ENCODE measurements around the gene RXFP2.

The RXFP2 gene

DNA sequence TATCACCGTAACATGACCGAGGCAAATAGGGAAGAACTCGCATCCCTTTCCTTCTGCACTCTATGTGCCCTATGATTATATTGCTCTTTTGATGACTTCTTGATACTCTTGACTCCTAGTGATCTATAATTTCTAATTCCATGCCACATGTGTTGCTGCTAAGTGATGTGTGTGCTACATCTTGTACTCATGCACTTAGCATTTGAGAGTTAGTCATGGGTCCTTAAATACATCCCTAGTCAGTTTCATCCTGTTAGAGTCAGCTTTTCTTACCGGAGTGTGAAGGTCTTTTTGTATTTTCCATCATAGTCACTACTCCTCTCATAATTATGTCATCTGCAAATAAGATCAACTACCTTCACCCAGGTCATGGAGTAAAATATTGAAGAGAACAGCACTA, 30.2 kb downstream of the RXFP2 start:
- no peak for TF ChIP-seq ZFP41 (tag by site-specific recombination; IDR thresholded peaks at IDR 0.05; ENCODE audit: borderline replicate concordance)
- no peak for TF ChIP-seq ZNF169 (tag by site-specific recombination; IDR thresholded peaks at IDR 0.05)
- TF ChIP-seq ZNF501 (tag by site-specific recombination; IDR thresholded peaks at IDR 0.05): no peak
- Histone ChIP-seq H3K4me1 (ENCODE audit: control insufficient read depth, insufficient read depth, low read length) (no peaks in the 10 kb centered on the region), H3K36me3 (ENCODE audit: control insufficient read depth in 2 of 2, insufficient read depth in 1 of 2, low read length in 2 of 2) (no peaks in the 10 kb centered on the region), H3K9me3 (ENCODE audit: control insufficient read depth, insufficient read depth, low read depth, low read length) (no peaks in the 10 kb centered on the region), H3K27ac (ENCODE audit: extremely low read depth, low read depth, low read length) (no peak overlapping the region), H3K4me3 (ENCODE audit: low read depth, low read length) (no peak overlapping the region)
- POLR2A ChIA-PET: no interaction called here
- CTCF ChIA-PET: no interaction called here

DNA sequence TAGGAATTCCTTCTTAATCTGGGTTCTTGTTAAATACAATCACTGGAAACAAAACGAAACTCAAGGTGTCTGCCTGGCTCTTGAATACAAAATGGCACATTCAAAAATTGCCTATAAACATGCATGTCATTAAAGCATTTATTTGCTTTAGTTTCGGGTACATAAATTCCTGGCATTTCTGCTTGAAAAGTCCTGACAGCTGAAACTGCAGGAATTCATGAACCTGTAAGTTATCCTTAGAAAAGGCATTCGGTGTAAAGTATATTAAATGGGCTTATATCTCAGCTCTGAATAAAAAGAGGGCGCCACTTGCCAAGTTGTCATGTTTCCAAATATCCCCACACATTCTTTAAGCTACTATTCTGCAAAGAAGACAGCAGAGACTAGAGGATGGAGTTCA, 32.9 kb downstream of the RXFP2 start:
- Histone ChIP-seq H3K36me3 (ENCODE audit: control insufficient read depth in 2 of 2, insufficient read depth in 1 of 2, low read length in 2 of 2) (no peaks in the 10 kb centered on the region), H3K27ac (ENCODE audit: extremely low read depth, low read depth, low read length) (no peak overlapping the region), H3K4me3 (ENCODE audit: low read depth, low read length) (no peak overlapping the region), H3K9me3 (ENCODE audit: control insufficient read depth, insufficient read depth, low read depth, low read length) (no peaks in the 10 kb centered on the region), H3K4me1 (ENCODE audit: control insufficient read depth, insufficient read depth, low read length) (no peaks in the 10 kb centered on the region)
- ChIA-PET CTCF (interaction anchor here (1.2 kb wide), 1 partner anchor 10 kb away, joined by 3 read pairs; no protein-coding TSS in a partner anchor), POLR2A (no interaction called here)
- TF ChIP-seq ZNF621 (tag by site-specific recombination; IDR thresholded peaks at IDR 0.05) (no peak), MZF1 (tag by site-specific recombination; IDR thresholded peaks at IDR 0.05; ENCODE audit: borderline replicate concordance) (no peak), ZNF426 (tag by site-specific recombination; IDR thresholded peaks at IDR 0.05) (no peak), OSR2 (tag by site-specific recombination; IDR thresholded peaks at IDR 0.05) (no peak), ZNF157 (tag by site-specific recombination; IDR thresholded peaks at IDR 0.05) (no peak), ZNF140 (tag by site-specific recombination; IDR thresholded peaks at IDR 0.05) (no peak)
- TF ChIP-seq, protein P1, sequence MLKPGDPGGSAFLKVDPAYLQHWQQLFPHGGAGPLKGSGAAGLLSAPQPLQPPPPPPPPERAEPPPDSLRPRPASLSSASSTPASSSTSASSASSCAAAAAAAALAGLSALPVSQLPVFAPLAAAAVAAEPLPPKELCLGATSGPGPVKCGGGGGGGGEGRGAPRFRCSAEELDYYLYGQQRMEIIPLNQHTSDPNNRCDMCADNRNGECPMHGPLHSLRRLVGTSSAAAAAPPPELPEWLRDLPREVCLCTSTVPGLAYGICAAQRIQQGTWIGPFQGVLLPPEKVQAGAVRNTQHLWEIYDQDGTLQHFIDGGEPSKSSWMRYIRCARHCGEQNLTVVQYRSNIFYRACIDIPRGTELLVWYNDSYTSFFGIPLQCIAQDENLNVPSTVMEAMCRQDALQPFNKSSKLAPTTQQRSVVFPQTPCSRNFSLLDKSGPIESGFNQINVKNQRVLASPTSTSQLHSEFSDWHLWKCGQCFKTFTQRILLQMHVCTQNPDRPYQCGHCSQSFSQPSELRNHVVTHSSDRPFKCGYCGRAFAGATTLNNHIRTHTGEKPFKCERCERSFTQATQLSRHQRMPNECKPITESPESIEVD (tag by site-specific recombination; IDR thresholded peaks at IDR 0.05): no peak

- POLR2A ChIA-PET: no interaction called here
- no peak overlapping the region for H3K27ac ChIP-seq (ENCODE audit: extremely low read depth, low read depth, low read length)
- no peaks in the 10 kb centered on the region for H3K4me1 ChIP-seq (ENCODE audit: control insufficient read depth, insufficient read depth, low read length)
- TF ChIP-seq ZNF239 (tag by site-specific recombination; IDR thresholded peaks at IDR 0.05) (no peak), ZNF560 (tag by site-specific recombination; IDR thresholded peaks at IDR 0.05; ENCODE audit: borderline replicate concordance) (no peak), ZNF518A (tag by site-specific recombination; conservative IDR thresholded peaks at IDR 0.05; ENCODE audit: low read depth) (no peak), ZNF24 (tag by site-specific recombination; IDR thresholded peaks at IDR 0.05) (no peak), SETDB1 (IDR thresholded peaks at IDR 0.05; ENCODE audit: insufficient read length, low read length) (no peak), ZSCAN23 (tag by site-specific recombination; IDR thresholded peaks at IDR 0.05) (no peak), KLF16 (tag by site-specific recombination; IDR thresholded peaks at IDR 0.05) (no peak), ZNF529 (tag by site-specific recombination; IDR thresholded peaks at IDR 0.05; ENCODE audit: insufficient replicate concordance) (no peak)
- TF ChIP-seq, protein P2, sequence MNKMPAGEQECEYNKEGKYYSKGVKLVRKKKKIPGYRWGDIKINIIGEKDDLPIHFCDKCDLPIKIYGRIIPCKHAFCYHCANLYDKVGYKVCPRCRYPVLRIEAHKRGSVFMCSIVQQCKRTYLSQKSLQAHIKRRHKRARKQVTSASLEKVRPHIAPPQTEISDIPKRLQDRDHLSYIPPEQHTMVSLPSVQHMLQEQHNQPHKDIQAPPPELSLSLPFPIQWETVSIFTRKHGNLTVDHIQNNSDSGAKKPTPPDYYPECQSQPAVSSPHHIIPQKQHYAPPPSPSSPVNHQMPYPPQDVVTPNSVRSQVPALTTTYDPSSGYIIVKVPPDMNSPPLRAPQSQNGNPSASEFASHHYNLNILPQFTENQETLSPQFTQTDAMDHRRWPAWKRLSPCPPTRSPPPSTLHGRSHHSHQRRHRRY (tag by site-specific recombination; IDR thresholded peaks at IDR 0.05): no peak
- TF ChIP-seq, protein P3, sequence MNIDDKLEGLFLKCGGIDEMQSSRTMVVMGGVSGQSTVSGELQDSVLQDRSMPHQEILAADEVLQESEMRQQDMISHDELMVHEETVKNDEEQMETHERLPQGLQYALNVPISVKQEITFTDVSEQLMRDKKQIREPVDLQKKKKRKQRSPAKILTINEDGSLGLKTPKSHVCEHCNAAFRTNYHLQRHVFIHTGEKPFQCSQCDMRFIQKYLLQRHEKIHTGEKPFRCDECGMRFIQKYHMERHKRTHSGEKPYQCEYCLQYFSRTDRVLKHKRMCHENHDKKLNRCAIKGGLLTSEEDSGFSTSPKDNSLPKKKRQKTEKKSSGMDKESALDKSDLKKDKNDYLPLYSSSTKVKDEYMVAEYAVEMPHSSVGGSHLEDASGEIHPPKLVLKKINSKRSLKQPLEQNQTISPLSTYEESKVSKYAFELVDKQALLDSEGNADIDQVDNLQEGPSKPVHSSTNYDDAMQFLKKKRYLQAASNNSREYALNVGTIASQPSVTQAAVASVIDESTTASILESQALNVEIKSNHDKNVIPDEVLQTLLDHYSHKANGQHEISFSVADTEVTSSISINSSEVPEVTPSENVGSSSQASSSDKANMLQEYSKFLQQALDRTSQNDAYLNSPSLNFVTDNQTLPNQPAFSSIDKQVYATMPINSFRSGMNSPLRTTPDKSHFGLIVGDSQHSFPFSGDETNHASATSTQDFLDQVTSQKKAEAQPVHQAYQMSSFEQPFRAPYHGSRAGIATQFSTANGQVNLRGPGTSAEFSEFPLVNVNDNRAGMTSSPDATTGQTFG (tag by site-specific recombination; IDR thresholded peaks at IDR 0.05; ENCODE audit: borderline replicate concordance): no peak
- TF ChIP-seq, protein P4, sequence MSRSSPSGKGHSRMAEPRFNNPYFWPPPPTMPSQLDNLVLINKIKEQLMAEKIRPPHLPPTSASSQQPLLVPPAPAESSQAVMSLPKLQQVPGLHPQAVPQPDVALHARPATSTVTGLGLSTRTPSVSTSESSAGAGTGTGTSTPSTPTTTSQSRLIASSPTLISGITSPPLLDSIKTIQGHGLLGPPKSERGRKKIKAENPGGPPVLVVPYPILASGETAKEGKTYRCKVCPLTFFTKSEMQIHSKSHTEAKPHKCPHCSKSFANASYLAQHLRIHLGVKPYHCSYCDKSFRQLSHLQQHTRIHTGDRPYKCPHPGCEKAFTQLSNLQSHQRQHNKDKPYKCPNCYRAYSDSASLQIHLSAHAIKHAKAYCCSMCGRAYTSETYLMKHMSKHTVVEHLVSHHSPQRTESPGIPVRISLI (tag by site-specific recombination; IDR thresholded peaks at IDR 0.05): no peak
Measured at GRCh38 chr13:31773538-31773937, 34.2 kb downstream of the RXFP2 start.

More at GRCh38 chr13:31773538-31773937, 34.2 kb downstream of the RXFP2 start:
- Histone ChIP-seq H3K9me3 (ENCODE audit: control insufficient read depth, insufficient read depth, low read depth, low read length) (no peaks in the 10 kb centered on the region), H3K36me3 (ENCODE audit: control insufficient read depth in 2 of 2, insufficient read depth in 1 of 2, low read length in 2 of 2) (no peaks in the 10 kb centered on the region), H3K4me3 (ENCODE audit: low read depth, low read length) (no peak overlapping the region)
- CTCF ChIA-PET: interaction anchor here (0.6 kb wide), 1 partner anchor 572 kb away, joined by 3 read pairs; no protein-coding TSS in a partner anchor
